ENCODE data around the gene TUFT1.

Gene TUFT1

GRCh38 chr1:151611288-151611790 lies 71.2 kb downstream of the TUFT1 start:
- no peak for DNase-seq (ENCODE audit: extremely low read depth, low read depth)
- H3K4me3 ChIP-seq (replicated peaks; ENCODE audit: low read depth, low read length) = peak overlapping the region; percentile 76
- no peak for TF ChIP-seq CTCF (IDR thresholded peaks at IDR 0.05; ENCODE audit: low read depth, low read length, missing control alignments)

- H3K4me3 ChIP-seq (replicated peaks; ENCODE audit: low read depth, low read length) = peak within 1 kb of the TSS; percentile 76
- TF ChIP-seq CTCF (IDR thresholded peaks at IDR 0.05; ENCODE audit: low read depth, low read length, missing control alignments) = no peak
- peak; percentile 82 for DNase-seq (ENCODE audit: extremely low read depth, low read depth)
Measured at GRCh38 chr1:151611832-151612500, 71.9 kb downstream of the TUFT1 start, which contains the start of gene SNX27. Gene SNX27 (plus strand): TSS chr1:151612050. CDS start chr1:151612202, 152 bp downstream.

GRCh38 chr1:151612501-151613281 lies 72.6 kb downstream of the TUFT1 start:
- TF ChIP-seq CTCF (IDR thresholded peaks at IDR 0.05; ENCODE audit: low read depth, low read length, missing control alignments) = no peak
- DNase-seq (ENCODE audit: extremely low read depth, low read depth) = no peak

GRCh38 chr1:151613282-151613780 lies 73.2 kb downstream of the TUFT1 start:
- H3K4me3 ChIP-seq (replicated peaks; ENCODE audit: low read depth, low read length) = peak overlapping the region; percentile 76
- DNase-seq (ENCODE audit: extremely low read depth, low read depth) = no peak

More at GRCh38 chr1:151612501-151613281, 72.6 kb downstream of the TUFT1 start:
- H3K4me3 ChIP-seq (replicated peaks; ENCODE audit: low read depth, low read length) = peak overlapping the region; percentile 76

GRCh38 chr1:151615711-151616504 lies 75.8 kb downstream of the TUFT1 start:
- no peak overlapping the region for H3K4me3 ChIP-seq (replicated peaks; ENCODE audit: low read depth, low read length)
- no peak for TF ChIP-seq CTCF (IDR thresholded peaks at IDR 0.05; ENCODE audit: low read depth, low read length, missing control alignments)
- no peak for DNase-seq (ENCODE audit: extremely low read depth, low read depth)

More at GRCh38 chr1:151613282-151613780, 73.2 kb downstream of the TUFT1 start:
- TF ChIP-seq CTCF (IDR thresholded peaks at IDR 0.05; ENCODE audit: low read depth, low read length, missing control alignments) = no peak

GRCh38 chr1:151616505-151616849 lies 76.4 kb downstream of the TUFT1 start:
- no peak for DNase-seq (ENCODE audit: extremely low read depth, low read depth)
- H3K4me3 ChIP-seq (replicated peaks; ENCODE audit: low read depth, low read length) = no peak overlapping the region
- no peak for TF ChIP-seq CTCF (IDR thresholded peaks at IDR 0.05; ENCODE audit: low read depth, low read length, missing control alignments)
